NT2/D1 (cell line): ENCODE data around the gene EVI2B.

Source experiments
- DNase-seq: peaks from one replicate; pipeline ENCODE4 v3.0.0-alpha.2; 2011; ENCODE audit warnings: low read depth, low spot score
- H3K27me3 ChIP-seq: 2 replicates; pipeline ENCODE4 v1.6.0; 2011; ENCODE audit warnings: mild to moderate bottlenecking; ENCODE audit not compliant: insufficient read length, insufficient read depth
- H3K36me3 ChIP-seq: 2 replicates; pipeline ENCODE4 v1.6.1; 2011; ENCODE audit warnings: mild to moderate bottlenecking, low read length, mixed read lengths; ENCODE audit not compliant: insufficient read depth, insufficient read length
- H3K4me1 ChIP-seq: 2 replicates; pipeline ENCODE4 v1.5.1; 2011; ENCODE audit not compliant: insufficient read depth, insufficient read length
- H3K4me3 ChIP-seq: 2 replicates; pipeline ENCODE4 v1.5.1; 2011; ENCODE audit warnings: low read depth; ENCODE audit not compliant: insufficient read length
- H3K9ac ChIP-seq: 2 replicates; pipeline ENCODE4 v1.6.0; 2011; ENCODE audit warnings: low read depth; ENCODE audit not compliant: insufficient read length
- H3K9me3 ChIP-seq: 2 replicates; pipeline ENCODE4 v1.5.1; 2011; ENCODE audit warnings: mild to moderate bottlenecking, low read length; ENCODE audit not compliant: insufficient read depth
- SUZ12 ChIP-seq: IDR thresholded peaks from 2 replicates; pipeline ENCODE4 v1.6.1; 2011; ENCODE audit not compliant: insufficient read length, insufficient read depth; ENCODE audit errors: extremely low read depth
- YY1 ChIP-seq: IDR thresholded peaks from 2 replicates; pipeline ENCODE4 v1.6.1; 2011; ENCODE audit not compliant: insufficient read length, insufficient read depth
- ZNF274 ChIP-seq: IDR thresholded peaks from 2 replicates; pipeline ENCODE4 v1.6.1; 2011; ENCODE audit warnings: mild to moderate bottlenecking, low read depth, low read length

EVI2B gene

DNA sequence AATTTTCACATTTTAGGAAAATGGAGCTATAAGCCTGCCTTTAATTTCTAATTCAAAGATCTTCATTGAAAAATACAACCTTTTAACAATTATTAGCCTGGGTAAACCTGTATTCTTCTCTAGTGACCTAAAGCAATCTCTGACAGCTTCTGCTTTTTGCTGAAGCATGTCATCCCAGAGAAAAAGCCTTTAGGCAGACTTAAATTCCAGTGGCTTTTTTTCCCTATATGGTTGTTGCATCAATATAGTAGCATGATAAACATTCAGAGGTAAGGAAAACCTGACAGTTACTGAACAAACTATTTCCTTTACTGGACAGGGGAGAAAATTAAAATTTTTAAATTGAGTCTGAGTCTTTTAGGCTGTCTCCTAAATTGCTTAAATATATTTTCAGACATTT is 15.4 kb upstream of the EVI2B start:
- Histone ChIP-seq H3K36me3 (peaks cover 9% of the 10 kb centered on the region), H3K9ac (no peak overlapping the region), H3K27me3 (no peaks in the 10 kb centered on the region), H3K9me3 (no peaks in the 10 kb centered on the region), H3K4me1 (no peaks in the 10 kb centered on the region), H3K4me3 (no peak overlapping the region)
- TF ChIP-seq YY1 = no peak
- TF ChIP-seq SUZ12 = no peak
- no peak for TF ChIP-seq ZNF274
- no peak for DNase-seq

DNA sequence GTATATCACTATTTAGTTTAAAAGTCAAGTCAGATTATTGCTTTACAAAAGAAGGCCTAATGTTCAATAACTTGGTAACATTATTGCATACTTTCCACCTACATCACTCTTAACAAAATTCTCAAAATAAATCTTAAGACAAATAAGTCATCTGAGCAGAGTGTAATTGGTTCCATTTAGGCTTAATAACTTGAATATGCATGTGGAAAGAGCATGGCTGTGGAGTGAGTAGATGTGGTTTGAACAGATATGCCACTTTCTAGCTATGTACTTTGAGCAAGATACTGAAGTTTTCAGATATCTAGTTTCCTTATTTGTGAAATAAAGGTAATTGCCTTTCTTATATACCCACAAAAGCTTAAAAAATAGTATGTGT is 14.3 kb upstream of the EVI2B start:
- no peaks in the 10 kb centered on the region for H3K4me1 ChIP-seq
- TF ChIP-seq YY1 = no peak
- no peaks in the 10 kb centered on the region for H3K9me3 ChIP-seq
- H3K36me3 ChIP-seq = peaks cover 9% of the 10 kb centered on the region
- no peak for DNase-seq
- no peaks in the 10 kb centered on the region for H3K27me3 ChIP-seq
- no peak overlapping the region for H3K4me3 ChIP-seq
- no peak overlapping the region for H3K9ac ChIP-seq

DNA sequence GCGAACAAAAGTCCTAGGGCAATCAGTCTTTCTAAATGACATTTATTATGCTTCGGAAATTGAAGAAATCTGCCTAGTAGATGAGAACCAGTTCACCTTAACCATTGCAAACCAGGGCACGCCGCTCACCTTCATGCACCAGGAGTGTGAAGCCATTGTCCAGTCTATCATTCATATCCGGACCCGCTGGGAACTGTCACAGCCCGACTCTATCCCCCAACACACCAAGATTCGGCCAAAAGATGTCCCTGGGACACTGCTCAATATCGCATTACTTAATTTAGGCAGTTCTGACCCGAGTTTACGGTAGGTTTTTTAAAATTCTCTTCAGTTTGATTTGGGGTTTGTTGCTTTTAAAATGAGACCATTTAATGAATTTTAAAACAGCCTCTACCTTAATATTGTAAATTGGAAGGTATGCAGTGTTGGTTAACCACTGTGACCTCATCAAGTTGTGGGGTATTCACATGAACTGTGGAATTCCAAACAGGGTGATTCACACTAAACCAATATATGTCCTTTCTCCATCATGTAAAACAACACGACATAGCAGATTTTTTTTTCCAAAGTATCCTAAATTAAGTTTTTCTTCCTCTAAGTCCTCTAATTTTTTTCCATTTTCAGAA is 13.8 kb upstream of the EVI2B start:
- no peaks in the 10 kb centered on the region for H3K27me3 ChIP-seq
- DNase-seq = no peak
- no peak overlapping the region for H3K4me3 ChIP-seq
- H3K36me3 ChIP-seq = peaks cover 9% of the 10 kb centered on the region
- no peaks in the 10 kb centered on the region for H3K4me1 ChIP-seq
- no peaks in the 10 kb centered on the region for H3K9me3 ChIP-seq
- no peak overlapping the region for H3K9ac ChIP-seq
- TF ChIP-seq ZNF274 (no peak), SUZ12 (no peak), YY1 (no peak)

DNA sequence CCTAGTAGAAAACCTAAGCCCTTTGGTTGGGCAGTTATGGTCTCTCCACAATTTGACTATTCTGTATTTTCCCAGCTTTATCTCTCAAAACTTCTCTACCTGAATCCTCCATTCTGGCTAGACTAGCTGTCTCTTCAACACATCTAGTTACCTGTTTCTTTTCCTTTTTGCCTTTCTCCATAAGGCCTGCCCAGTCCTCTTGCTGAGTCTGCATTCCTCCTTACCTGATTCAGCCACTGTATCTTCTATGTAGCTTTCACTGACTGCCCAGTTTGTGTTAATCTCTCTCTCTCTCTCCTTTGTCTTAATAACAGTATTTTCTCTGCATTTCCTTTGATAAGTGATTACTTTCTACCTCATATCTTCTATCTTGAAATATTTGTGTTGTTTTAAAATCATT is 9.7 kb upstream of the EVI2B start:
- no peaks in the 10 kb centered on the region for H3K4me1 ChIP-seq
- TF ChIP-seq YY1 (no peak), SUZ12 (no peak), ZNF274 (no peak)
- DNase-seq = no peak
- peaks cover 8% of the 10 kb centered on the region for H3K36me3 ChIP-seq
- H3K9ac ChIP-seq = no peak overlapping the region
- no peak overlapping the region for H3K4me3 ChIP-seq
- no peaks in the 10 kb centered on the region for H3K27me3 ChIP-seq
- no peaks in the 10 kb centered on the region for H3K9me3 ChIP-seq

DNA sequence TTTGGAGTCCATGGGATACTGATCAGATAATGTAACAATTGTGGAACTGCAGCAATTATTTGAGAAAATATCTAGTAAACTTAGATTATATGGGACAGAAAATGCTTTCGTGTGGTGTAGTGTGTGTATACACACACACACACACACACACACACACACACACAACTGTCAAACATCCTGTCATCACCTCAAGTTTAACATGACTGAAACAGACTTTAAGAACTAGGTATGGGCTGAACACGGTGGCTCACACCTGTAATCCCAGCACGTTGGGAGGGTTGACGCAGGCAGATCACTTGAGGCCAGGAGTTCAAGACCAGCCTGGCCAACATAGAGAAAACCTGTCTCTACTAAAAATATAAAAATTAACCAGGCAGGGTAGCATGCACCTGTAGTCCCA is 8.1 kb upstream of the EVI2B start:
- H3K4me1 ChIP-seq = no peaks in the 10 kb centered on the region
- TF ChIP-seq YY1 (no peak), ZNF274 (no peak), SUZ12 (no peak)
- H3K27me3 ChIP-seq = no peaks in the 10 kb centered on the region
- no peaks in the 10 kb centered on the region for H3K9me3 ChIP-seq
- H3K9ac ChIP-seq = no peak overlapping the region
- peaks cover 8% of the 10 kb centered on the region for H3K36me3 ChIP-seq
- DNase-seq = no peak
- no peak overlapping the region for H3K4me3 ChIP-seq

DNA sequence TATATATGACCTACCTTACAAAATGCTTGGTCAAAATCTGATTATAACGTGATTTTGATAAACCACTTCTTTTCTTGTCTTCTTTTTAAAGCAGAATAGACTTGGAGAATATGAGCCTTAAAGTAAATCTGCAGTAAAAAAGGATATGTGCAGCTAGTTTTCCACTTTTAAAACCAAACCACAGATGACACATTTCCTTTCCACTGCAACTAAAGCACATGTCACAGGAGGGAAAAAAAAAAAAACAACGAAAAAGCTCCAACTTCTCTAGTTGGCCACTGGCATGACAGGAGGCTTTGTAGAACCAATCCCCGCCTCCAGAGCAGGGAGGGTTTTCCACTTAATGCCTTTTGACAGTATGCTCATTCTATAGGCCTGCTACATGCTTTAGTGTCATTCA is 7.6 kb upstream of the EVI2B start, which contains the start of gene EVI2A:
EVI2A (minus strand) TSS at position 142 of the 400 bp plus-strand sequence. CDS start 2,609 bp downstream, outside the sequence.
- H3K4me3 ChIP-seq = no peak within 1 kb of the TSS
- H3K9me3 ChIP-seq = no peaks in the 10 kb centered on the region
- no peak for DNase-seq
- peaks cover 7% of the 10 kb centered on the region for H3K36me3 ChIP-seq
- H3K9ac ChIP-seq = no peak within 1 kb of the TSS
- no peak for TF ChIP-seq SUZ12
- TF ChIP-seq ZNF274 = no peak
- no peak for TF ChIP-seq YY1
- H3K4me1 ChIP-seq = no peaks in the 10 kb centered on the region
- no peaks in the 10 kb centered on the region for H3K27me3 ChIP-seq

DNA sequence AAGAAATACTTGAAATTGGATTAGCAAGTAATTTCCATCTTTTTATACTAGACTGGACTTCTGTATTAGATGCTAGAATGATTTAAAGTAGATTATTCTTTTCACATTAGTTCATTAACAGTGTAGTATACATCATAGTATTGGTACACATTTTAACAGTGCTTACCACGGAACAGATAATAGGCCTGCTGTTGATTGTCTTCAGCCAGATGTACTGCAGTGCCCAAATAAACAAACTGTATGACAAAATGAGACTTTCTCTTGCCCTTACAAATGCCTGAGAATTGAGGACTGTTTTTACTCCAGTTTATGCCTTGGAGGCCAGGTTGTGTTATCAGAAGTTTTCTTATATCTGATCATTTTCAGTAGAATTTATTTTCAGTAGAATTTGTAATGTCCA is 6.9 kb upstream of the EVI2B start:
- H3K36me3 ChIP-seq = peaks cover 1% of the 10 kb centered on the region
- DNase-seq = no peak
- TF ChIP-seq ZNF274 = no peak
- no peak for TF ChIP-seq YY1
- TF ChIP-seq SUZ12 = no peak
- no peaks in the 10 kb centered on the region for H3K27me3 ChIP-seq
- H3K4me3 ChIP-seq = no peak overlapping the region
- no peaks in the 10 kb centered on the region for H3K9me3 ChIP-seq
- H3K9ac ChIP-seq = no peak overlapping the region
- H3K4me1 ChIP-seq = no peaks in the 10 kb centered on the region

DNA sequence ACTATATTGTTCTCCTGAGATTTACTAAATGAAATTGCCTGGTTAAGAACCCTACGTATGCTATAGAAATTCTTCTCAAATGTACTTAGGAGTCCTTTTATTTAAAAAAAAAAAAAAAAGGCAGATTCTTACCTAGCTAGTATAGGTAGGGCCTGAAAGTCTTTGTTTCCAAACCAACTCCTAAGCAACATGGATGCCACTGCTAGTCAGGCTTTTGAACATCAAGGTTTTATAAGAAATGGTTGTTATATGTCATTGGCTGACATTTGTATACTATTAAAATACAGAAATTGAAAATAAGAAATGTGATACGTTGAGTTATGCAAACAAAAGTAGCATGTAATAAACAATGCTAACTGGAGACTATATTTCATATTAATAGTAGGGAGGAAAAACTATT is 6.4 kb upstream of the EVI2B start:
- DNase-seq = no peak
- no peaks in the 10 kb centered on the region for H3K4me1 ChIP-seq
- H3K9ac ChIP-seq = no peak overlapping the region

More for the DNA sequence above, 6.4 kb upstream of the EVI2B start:
- no peaks in the 10 kb centered on the region for H3K36me3 ChIP-seq
- H3K9me3 ChIP-seq = no peaks in the 10 kb centered on the region
- H3K4me3 ChIP-seq = no peak overlapping the region
- no peaks in the 10 kb centered on the region for H3K27me3 ChIP-seq
- TF ChIP-seq YY1 (no peak), SUZ12 (no peak), ZNF274 (no peak)
